Brain pericyte (primary cell): ENCODE results near the gene TPD52L2.
"Not testable (repeated sequence)": the region's sequence is repeated elsewhere in the genome, so short reads cannot be mapped to it uniquely, and the experiment has no call there.

ENCODE experiments used
- DNase-seq: peaks from one replicate; pipeline ENCODE4 v3.0.0-alpha.2; 2012; ENCODE audit warnings: low read depth, low spot score

Gene TPD52L2

GRCh38 chr20:63835021-63835858, 29.8 kb upstream of the TPD52L2 start:
- DNase-seq: peak; percentile 79

- no peak for DNase-seq
Observed at GRCh38 chr20:63836458-63837344, 28.4 kb upstream of the TPD52L2 start.

GRCh38 chr20:63837479-63837878, 27.6 kb upstream of the TPD52L2 start:
- no peak for DNase-seq

GRCh38 chr20:63839620-63840019, 25.4 kb upstream of the TPD52L2 start:
- no peak for DNase-seq

GRCh38 chr20:63840405-63840828, 24.7 kb upstream of the TPD52L2 start:
- DNase-seq: no peak

- DNase-seq: no peak
Observed at GRCh38 chr20:63842258-63842657, 22.8 kb upstream of the TPD52L2 start.

- no peak for DNase-seq
Observed at GRCh38 chr20:63843222-63843621, 21.8 kb upstream of the TPD52L2 start.

- no peak for DNase-seq
Observed at GRCh38 chr20:63843778-63844177, 21.3 kb upstream of the TPD52L2 start.

- DNase-seq: no peak
Observed at GRCh38 chr20:63844511-63844991, 20.5 kb upstream of the TPD52L2 start.

- DNase-seq: no peak
Observed at GRCh38 chr20:63846128-63846771, 18.8 kb upstream of the TPD52L2 start.

GRCh38 chr20:63846888-63847236, 18.2 kb upstream of the TPD52L2 start:
- no peak for DNase-seq

- no peak for DNase-seq
Observed at GRCh38 chr20:63847237-63848002, 17.6 kb upstream of the TPD52L2 start.

- DNase-seq: no peak
Observed at GRCh38 chr20:63848003-63848911, 16.8 kb upstream of the TPD52L2 start.

GRCh38 chr20:63850689-63851547, 14.2 kb upstream of the TPD52L2 start:
- DNase-seq: no peak

- DNase-seq: not testable (repeated sequence)
Observed at GRCh38 chr20:63851548-63851943, 13.5 kb upstream of the TPD52L2 start.

GRCh38 chr20:63853733-63854068, 11.4 kb upstream of the TPD52L2 start:
- not testable (repeated sequence) for DNase-seq

GRCh38 chr20:63854069-63854765, 10.9 kb upstream of the TPD52L2 start:
- no peak for DNase-seq

GRCh38 chr20:63854766-63855362, 10.2 kb upstream of the TPD52L2 start:
- DNase-seq: no peak
